ENCODE results near the gene NBL1. TPM values are rescaled to one million over a fixed set of nuclear protein-coding genes. Genes with fewer than 3 reads are reported as not detected.
"Not testable (repeated sequence)": the region's sequence is repeated elsewhere in the genome, so short reads cannot be mapped to it uniquely, and the experiment has no call there.

The NBL1 gene
- total and polyA plus RNA-seq, 2 experiments from 2014 or later: 6.1 to 10.6 TPM

- H4K20me1 ChIP-seq (replicated peaks; ENCODE audit: insufficient read depth); ATAC-seq; H3K4me3 Mint-ChIP-seq; H3K27ac ChIP-seq (ENCODE audit: low read depth); H3K4me2 ChIP-seq; H3K9me2 ChIP-seq (ENCODE audit: insufficient read depth); H3K4me1 Mint-ChIP-seq; DNase-seq (ENCODE audit: low spot score); H3K79me2 ChIP-seq (replicated peaks; ENCODE audit: insufficient read depth); H3K27me3 Mint-ChIP-seq (ENCODE audit: insufficient read depth, low read depth, poor library complexity); H3K9me3 Mint-ChIP-seq; H3K36me3 Mint-ChIP-seq (ENCODE audit: low read depth); H3K27ac Mint-ChIP-seq; H3K27me3 ChIP-seq (ENCODE audit: insufficient read depth); H3F3A ChIP-seq (replicated peaks; ENCODE audit: low read depth); H2AFZ ChIP-seq; H3K4me1 ChIP-seq (ENCODE audit: insufficient read depth); H3K36me3 ChIP-seq (ENCODE audit: insufficient read depth); H3K4me3 ChIP-seq: not testable (repeated sequence)
Observed at GRCh38 chr1:19635064-19635463, 9.0 kb upstream of the NBL1 start.

- Mint-ChIP-seq H3K4me3 (no peak overlapping the region), H3K36me3 (ENCODE audit: low read depth) (no peaks in the 10 kb centered on the region), H3K27me3 (ENCODE audit: insufficient read depth, low read depth, poor library complexity) (peaks cover 7% of the 10 kb centered on the region), H3K27ac (no peak overlapping the region), H3K4me1 (peaks cover 6% of the 10 kb centered on the region), H3K9me3 (no peaks in the 10 kb centered on the region)
- Histone ChIP-seq H3K27ac (ENCODE audit: low read depth) (no peak overlapping the region), H3K79me2 (replicated peaks; ENCODE audit: insufficient read depth) (no peaks in the 10 kb centered on the region), H3K27me3 (ENCODE audit: insufficient read depth) (no peaks in the 10 kb centered on the region), H3K9me2 (ENCODE audit: insufficient read depth) (no peaks in the 10 kb centered on the region), H3K4me1 (ENCODE audit: insufficient read depth) (0 out of 2 replicates have a peak, but pooled peaks cover 7% of the 10 kb centered on the region), H3K4me3 (no peak overlapping the region), H3K36me3 (ENCODE audit: insufficient read depth) (no peaks in the 10 kb centered on the region), H3K4me2 (no peak overlapping the region), H3F3A (replicated peaks; ENCODE audit: low read depth) (no peaks in the 10 kb centered on the region; the same call in 1 of the 2 replicates), H2AFZ (no peak overlapping the region), H4K20me1 (replicated peaks; ENCODE audit: insufficient read depth) (0 out of 2 replicates have a peak, but pooled peaks cover 3% of the 10 kb centered on the region)
- DNase-seq (ENCODE audit: low spot score): no peak
- no peak for ATAC-seq
- no peak for TF ChIP-seq ZNF462 (CRISPR knock-in tag; IDR thresholded peaks at IDR 0.05)
- TF ChIP-seq CREB1 (CRISPR knock-in tag; IDR thresholded peaks at IDR 0.05; ENCODE audit: low read depth): no peak
- TF ChIP-seq ZNF114 (CRISPR knock-in tag; IDR thresholded peaks at IDR 0.05): no peak
- no peak for TF ChIP-seq CTCF (conservative IDR thresholded peaks at IDR 0.05; ENCODE audit: low read depth in 2 of 2)
- no peak for TF ChIP-seq EZH2 (IDR thresholded peaks at IDR 0.05; ENCODE audit: low read depth, unreplicated experiment)
- no peak for TF ChIP-seq ETS1 (IDR thresholded peaks at IDR 0.05)
- TF ChIP-seq NANOG (IDR thresholded peaks at IDR 0.05; ENCODE audit: borderline replicate concordance): no peak
- TF ChIP-seq STAT1 (IDR thresholded peaks at IDR 0.05; ENCODE audit: unreplicated experiment): no peak
- TF ChIP-seq POLR2AphosphoS5 (IDR thresholded peaks at IDR 0.05; ENCODE audit: low read depth): no peak
- TF ChIP-seq JUNB (IDR thresholded peaks at IDR 0.05; ENCODE audit: unreplicated experiment): no peak
- no peak for TF ChIP-seq EZH2phosphoT487 (IDR thresholded peaks at IDR 0.05; ENCODE audit: unreplicated experiment)
- TF ChIP-seq ZNF331 (CRISPR knock-in tag; IDR thresholded peaks at IDR 0.05; ENCODE audit: low read depth): no peak
Observed at GRCh38 chr1:19635646-19636045, 8.5 kb upstream of the NBL1 start.

All from GM23338 (cell line).